NCI-H82 treated with DMSO at 0.1 percent for 48 hours (cell line): ENCODE data around the gene GRAMD1B.
"Not testable (repeated sequence)": the region's sequence is repeated elsewhere in the genome, so short reads cannot be mapped to it uniquely, and the experiment has no call there.

Experiments used
- DNase-seq: peaks from one replicate; lab custom pipeline; 2025; ENCODE audit not compliant: unreplicated experiment; lab: John Stamatoyannopoulos, UW

GRAMD1B gene

GRCh38 chr11:123443851-123444623 is 14.0 kb downstream of the GRAMD1B start:
- no peak for DNase-seq

- no peak for DNase-seq
These were observed 18.8 kb downstream of the GRAMD1B start for GRCh38 chr11:123448823-123449222.

- no peak for DNase-seq
These were observed 19.4 kb downstream of the GRAMD1B start for GRCh38 chr11:123449436-123449835.

- peak; percentile 58 for DNase-seq
These were observed 20.6 kb downstream of the GRAMD1B start for GRCh38 chr11:123450623-123451022.

GRCh38 chr11:123451183-123451781 is 21.2 kb downstream of the GRAMD1B start:
- no peak for DNase-seq

- no peak for DNase-seq
These were observed 22.7 kb downstream of the GRAMD1B start for GRCh38 chr11:123452794-123453193.

- no peak for DNase-seq
These were observed 24.1 kb downstream of the GRAMD1B start for GRCh38 chr11:123454060-123454651.

- no peak for DNase-seq
These were observed 24.7 kb downstream of the GRAMD1B start for GRCh38 chr11:123454796-123455195.

- DNase-seq: not testable (repeated sequence)
These were observed 26.4 kb downstream of the GRAMD1B start for GRCh38 chr11:123456448-123456847.

GRCh38 chr11:123457187-123457770 is 27.2 kb downstream of the GRAMD1B start:
- no peak for DNase-seq

- DNase-seq: no peak
These were observed 28.4 kb downstream of the GRAMD1B start for GRCh38 chr11:123458501-123458900.

GRCh38 chr11:123460012-123460700 is 30.1 kb downstream of the GRAMD1B start:
- DNase-seq: no peak

- no peak for DNase-seq
These were observed 31.1 kb downstream of the GRAMD1B start for GRCh38 chr11:123461164-123461563.

- not testable (repeated sequence) for DNase-seq
These were observed 35.6 kb downstream of the GRAMD1B start for GRCh38 chr11:123465667-123466066.

GRCh38 chr11:123466172-123466571 is 36.1 kb downstream of the GRAMD1B start:
- not testable (repeated sequence) for DNase-seq

- peak; percentile 9 for DNase-seq
These were observed 39.0 kb downstream of the GRAMD1B start for GRCh38 chr11:123469089-123469488.

GRCh38 chr11:123469586-123469985 is 39.5 kb downstream of the GRAMD1B start:
- no peak for DNase-seq

GRCh38 chr11:123470842-123471241 is 40.8 kb downstream of the GRAMD1B start:
- no peak for DNase-seq

- DNase-seq: peak; percentile 5
These were observed 42.3 kb downstream of the GRAMD1B start for GRCh38 chr11:123472236-123472935.

- peak; percentile 2 for DNase-seq
These were observed 44.0 kb downstream of the GRAMD1B start for GRCh38 chr11:123473941-123474677.
